ENCODE measurements around the gene PXMP4. TPM values are rescaled to one million over a fixed set of nuclear protein-coding genes. Genes with fewer than 3 reads are reported as not detected.

The PXMP4 gene
- total and polyA plus RNA-seq, 9 of the 15 experiments (the other 6 are each of a cell fraction or from before 2014, with no cell fraction given): 4.8 to 29.1 (median 6.8) TPM

GRCh38 chr20:33656010-33656782, 63.9 kb downstream of the PXMP4 start:
- Histone ChIP-seq H3K79me2 (ENCODE audit: control insufficient read depth, insufficient read depth, low read length) (no peaks in the 10 kb centered on the region), H4K20me1 (replicated peaks; ENCODE audit: control insufficient read depth, insufficient read depth, low read length) (peaks cover 25% of the 10 kb centered on the region; the same call in 1 of the 2 replicates), H2AFZ (ENCODE audit: low read depth, low read length) (no peak overlapping the region), H3K27me3 (ENCODE audit: control insufficient read depth in 2 of 2, insufficient read depth in 2 of 2, low read length in 2 of 2) (no peaks in the 10 kb centered on the region), H3K9me3 (replicated peaks; ENCODE audit: control insufficient read depth, insufficient read depth, low read depth, low read length) (no peaks in the 10 kb centered on the region), H3K36me3 (ENCODE audit: control insufficient read depth, insufficient read depth, low read length) (peaks cover 49% of the 10 kb centered on the region; the same call in 2 of the 3 replicates), H3K4me3 (no peak overlapping the region), H3K27ac (ENCODE audit: extremely low read depth, low read depth, low read length) (no peak overlapping the region), H3K9ac (ENCODE audit: insufficient read depth in 1 of 2, low read depth in 2 of 2, low read length in 2 of 2) (peak overlapping the region in 1 of 2 experiments; percentile 41; a peak in 2 of 4 replicates), H3K4me1 (replicated peaks in 1 of 2; ENCODE audit: control insufficient read depth in 2 of 2, insufficient read depth in 2 of 2, low read length in 2 of 2) (peaks cover 6 to 41% of the 10 kb centered on the region in 2 experiments; a peak in 3 of 5 replicates), H3K9me1 (ENCODE audit: control insufficient read depth, insufficient read depth, low read length) (no peaks in the 10 kb centered on the region), H3K4me2 (ENCODE audit: insufficient read depth, low read length) (no peak overlapping the region)
- ChIA-PET POLR2A (interaction anchor here (0.5 to 4.5 kb wide), 5 partner anchors 9 to 125 kb away, joined by 3 to 51 read pairs (median 4); partner anchors contain the start of gene ACTL10), CTCF (ENCODE audit: low intra/inter-chr PET ratio) (no interaction called here)
- intact Hi-C loops (cut with micrococcal nuclease): no loop called here
- FAIRE-seq (no peak), ATAC-seq (no peak), DNase-seq (ENCODE audit: extremely low read depth in 1 of 4, low spot score in 3 of 4) (no peak)
- in situ Hi-C loops (cut with MboI): loop anchor here (10.0 kb wide), 1 partner anchor 241 kb away; no protein-coding TSS in a partner anchor
- no TSS peak for BruUV-seq (replicated peaks)
- WGBS (ENCODE audit: insufficient coverage, low coverage, missing lambda C conversion rate): 90% methylated on average over 10 of the region's 10 CpGs
- no peak for TF ChIP-seq HDAC3 (IDR thresholded peaks at IDR 0.05; ENCODE audit: borderline replicate concordance, partially characterized antibody)
- TF ChIP-seq FOXM1 (IDR thresholded peaks at IDR 0.05; ENCODE audit: low read depth): no peak
- TF ChIP-seq FOXM1 (CRISPR knock-in tag; IDR thresholded peaks at IDR 0.05; ENCODE audit: low read depth): no peak
- no peak for TF ChIP-seq ZNF639 (CRISPR knock-in tag; conservative IDR thresholded peaks at IDR 0.05 in 1 of 2, IDR thresholded peaks at IDR 0.05 in 1 of 2)
- no peak for TF ChIP-seq C11orf30 (IDR thresholded peaks at IDR 0.05; ENCODE audit: low read depth)
- no peak for TF ChIP-seq CEBPG (CRISPR knock-in tag; IDR thresholded peaks at IDR 0.05)
- no peak for TF ChIP-seq CEBPG (tag; conservative IDR thresholded peaks at IDR 0.05 in 1 of 2, IDR thresholded peaks at IDR 0.05 in 1 of 2)
- TF ChIP-seq MITF (IDR thresholded peaks at IDR 0.05): no peak
- TF ChIP-seq MYNN (IDR thresholded peaks at IDR 0.05): peak; percentile 68; the same call in 1 of the 2 replicates
- TF ChIP-seq MYNN (CRISPR knock-in tag; IDR thresholded peaks at IDR 0.05): no peak
- TF ChIP-seq ZFP1 (CRISPR knock-in tag; IDR thresholded peaks at IDR 0.05): no peak
- no peak for TF ChIP-seq FIP1L1 (IDR thresholded peaks at IDR 0.05; ENCODE audit: low read depth, low read length, poor library complexity, severe bottlenecking)
- TF ChIP-seq SRSF7 (optimal IDR thresholded peaks at IDR 0.05; ENCODE audit: low read depth, low read length): no peak
- no peak for TF ChIP-seq CEBPZ (IDR thresholded peaks at IDR 0.05; ENCODE audit: borderline replicate concordance, low read depth, low read length)
- no peak for TF ChIP-seq SREBF1 (IDR thresholded peaks at IDR 0.05; ENCODE audit: borderline replicate concordance, low read depth, low read length)
